Measurements from ENCODE around the gene KAZN. TPM values are rescaled to one million over a fixed set of nuclear protein-coding genes. Genes with fewer than 3 reads are reported as not detected.

KAZN gene
- total RNA-seq, 1 donor from 2014 or later = 9.4 TPM

DNA sequence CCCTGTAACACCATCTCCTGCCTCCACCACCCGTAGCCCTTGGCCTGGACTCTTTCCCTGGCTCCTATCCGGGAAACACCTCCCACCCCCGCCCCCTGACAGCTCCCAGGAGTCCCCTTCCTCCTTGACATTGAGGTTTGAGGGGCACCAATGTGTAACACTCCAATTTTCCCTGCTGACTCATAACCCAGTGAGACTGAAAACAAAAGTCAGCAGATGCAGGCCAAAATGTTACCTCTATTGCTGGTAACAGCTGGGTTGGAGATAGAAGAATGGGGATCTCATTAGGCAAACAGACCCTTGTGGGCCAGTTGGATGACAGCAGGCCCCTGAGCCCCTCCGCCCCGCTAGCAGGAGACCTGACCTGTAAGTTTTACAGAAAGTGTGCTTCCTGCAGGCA, 237.2 kb downstream of the KAZN start:
- no peak overlapping the region for H3K4me3 Mint-ChIP-seq (ENCODE audit: unreplicated experiment)

GRCh38 chr1:14836426-14837140, 238.1 kb downstream of the KAZN start:
- Mint-ChIP-seq H3K9me3 (ENCODE audit: unreplicated experiment) (peaks cover 11% of the 10 kb centered on the region), H3K4me1 (ENCODE audit: low read depth, unreplicated experiment) (peaks cover 4% of the 10 kb centered on the region), H3K4me3 (ENCODE audit: unreplicated experiment) (no peak overlapping the region), H3K27ac (ENCODE audit: unreplicated experiment) (no peak overlapping the region), H3K36me3 (ENCODE audit: low read depth, unreplicated experiment) (no peaks in the 10 kb centered on the region), H3K27me3 (ENCODE audit: low read depth, unreplicated experiment) (peaks cover 23% of the 10 kb centered on the region)
- Histone ChIP-seq H3K4me2 (ENCODE audit: low read length) (no peak overlapping the region), H3K27ac (ENCODE audit: low read depth, low read length) (no peak overlapping the region), H3K79me2 (ENCODE audit: insufficient read depth, low read length) (no peaks in the 10 kb centered on the region), H3K4me1 (ENCODE audit: insufficient read depth, low read length) (peaks cover 7% of the 10 kb centered on the region), H3K36me3 (ENCODE audit: insufficient read depth, low read length) (no peaks in the 10 kb centered on the region), H3K27me3 (ENCODE audit: insufficient read depth, low read length) (peaks cover 5% of the 10 kb centered on the region), H2AFZ (ENCODE audit: low read depth, low read length) (no peak overlapping the region), H3K4me3 (ENCODE audit: insufficient read depth, low read depth, low read length) (no peak overlapping the region), H3K9me3 (ENCODE audit: insufficient read depth, low read depth, low read length) (peaks cover 2% of the 10 kb centered on the region), H4K20me1 (ENCODE audit: insufficient read depth, low read length) (no peaks in the 10 kb centered on the region), H3K9ac (ENCODE audit: low read length) (no peak overlapping the region)
- DNase-seq (ENCODE audit: low read depth) (no peak), FAIRE-seq (no peak)
- no peak for TF ChIP-seq EZH2 (IDR thresholded peaks at IDR 0.05; ENCODE audit: insufficient read depth, low read length)
- TF ChIP-seq CTCF (IDR thresholded peaks at IDR 0.05; ENCODE audit: insufficient read depth, low read depth, low read length) = no peak

More for the DNA sequence above, 237.2 kb downstream of the KAZN start:
- Histone ChIP-seq H4K20me1 (ENCODE audit: insufficient read depth, low read length) (no peaks in the 10 kb centered on the region), H3K9ac (ENCODE audit: low read length) (no peak overlapping the region), H3K4me3 (ENCODE audit: insufficient read depth, low read depth, low read length) (no peak overlapping the region), H3K9me3 (ENCODE audit: insufficient read depth, low read depth, low read length) (no peaks in the 10 kb centered on the region), H3K4me2 (ENCODE audit: low read length) (peak overlapping the region; percentile 22), H3K4me1 (ENCODE audit: insufficient read depth, low read length) (peaks cover 7% of the 10 kb centered on the region), H3K27me3 (ENCODE audit: insufficient read depth, low read length) (peaks cover 5% of the 10 kb centered on the region), H3K79me2 (ENCODE audit: insufficient read depth, low read length) (no peaks in the 10 kb centered on the region), H3K36me3 (ENCODE audit: insufficient read depth, low read length) (no peaks in the 10 kb centered on the region), H2AFZ (ENCODE audit: low read depth, low read length) (no peak overlapping the region), H3K27ac (ENCODE audit: low read depth, low read length) (no peak overlapping the region)
- Mint-ChIP-seq H3K36me3 (ENCODE audit: low read depth, unreplicated experiment) (no peaks in the 10 kb centered on the region), H3K27ac (ENCODE audit: unreplicated experiment) (no peak overlapping the region), H3K27me3 (ENCODE audit: low read depth, unreplicated experiment) (peaks cover 29% of the 10 kb centered on the region), H3K9me3 (ENCODE audit: unreplicated experiment) (peaks cover 7% of the 10 kb centered on the region), H3K4me1 (ENCODE audit: low read depth, unreplicated experiment) (peaks cover 4% of the 10 kb centered on the region)
- FAIRE-seq (no peak), DNase-seq (ENCODE audit: low read depth) (peak; percentile 56)
- TF ChIP-seq CTCF (IDR thresholded peaks at IDR 0.05; ENCODE audit: insufficient read depth, low read depth, low read length) (no peak), EZH2 (IDR thresholded peaks at IDR 0.05; ENCODE audit: insufficient read depth, low read length) (no peak)

GRCh38 chr1:14840374-14840773, 241.9 kb downstream of the KAZN start:
- H2AFZ ChIP-seq (ENCODE audit: low read depth, low read length) = no peak overlapping the region
- Mint-ChIP-seq H3K4me1 (ENCODE audit: low read depth, unreplicated experiment) (peaks cover 2% of the 10 kb centered on the region), H3K36me3 (ENCODE audit: low read depth, unreplicated experiment) (peaks cover 1% of the 10 kb centered on the region), H3K27ac (ENCODE audit: unreplicated experiment) (no peak overlapping the region), H3K4me3 (ENCODE audit: unreplicated experiment) (no peak overlapping the region), H3K27me3 (ENCODE audit: low read depth, unreplicated experiment) (peaks cover 26% of the 10 kb centered on the region), H3K9me3 (ENCODE audit: unreplicated experiment) (peaks cover 28% of the 10 kb centered on the region)
- no peaks in the 10 kb centered on the region for H4K20me1 ChIP-seq (ENCODE audit: insufficient read depth, low read length)
- no peak for TF ChIP-seq CTCF (IDR thresholded peaks at IDR 0.05; ENCODE audit: insufficient read depth, low read depth, low read length)
- TF ChIP-seq EZH2 (IDR thresholded peaks at IDR 0.05; ENCODE audit: insufficient read depth, low read length) = no peak
- peaks cover 5% of the 10 kb centered on the region for H3K27me3 ChIP-seq (ENCODE audit: insufficient read depth, low read length)
- H3K4me2 ChIP-seq (ENCODE audit: low read length) = no peak overlapping the region
- H3K9me3 ChIP-seq (ENCODE audit: insufficient read depth, low read depth, low read length) = peaks cover 12% of the 10 kb centered on the region
- H3K4me1 ChIP-seq (ENCODE audit: insufficient read depth, low read length) = peaks cover 7% of the 10 kb centered on the region
- no peak overlapping the region for H3K9ac ChIP-seq (ENCODE audit: low read length)
- H3K79me2 ChIP-seq (ENCODE audit: insufficient read depth, low read length) = no peaks in the 10 kb centered on the region
- no peak overlapping the region for H3K27ac ChIP-seq (ENCODE audit: low read depth, low read length)
- no peak overlapping the region for H3K4me3 ChIP-seq (ENCODE audit: insufficient read depth, low read depth, low read length)
- no peak for DNase-seq (ENCODE audit: low read depth)
- H3K36me3 ChIP-seq (ENCODE audit: insufficient read depth, low read length) = no peaks in the 10 kb centered on the region
- no peak for FAIRE-seq
